DOHH2 (cell line): ENCODE measurements around the gene MAPK4.

ENCODE experiments used
- CTCF ChIP-seq: fragments of 200-600 bp; sonication (generic); IDR thresholded peaks from one replicate; pipeline ENCODE4 v1.5.1; 2014; ENCODE audit warnings: antibody characterized with exemption, mild to moderate bottlenecking, low read depth, low read length; ENCODE audit not compliant: poor library complexity, severe bottlenecking
- EZH2phosphoT487 ChIP-seq: fragments of 200-600 bp; sonication (generic); IDR thresholded peaks from 2 replicates; pipeline ENCODE4 v1.6.1; 2017; ENCODE audit warnings: borderline replicate concordance, mild to moderate bottlenecking, antibody characterized with exemption, low read length, moderate library complexity, mixed read lengths

GRCh38 chr18:50697509-50697908, 137.6 kb downstream of the MAPK4 start:
- TF ChIP-seq CTCF (no peak), EZH2phosphoT487 (no peak)
